HepG2 (cell line): Measurements from ENCODE around the gene PRR9. TPM values are rescaled to one million over a fixed set of nuclear protein-coding genes. Genes with fewer than 3 reads are reported as not detected.

Experiments used
- ATAC-seq: fragments of 200-7000 bp; cut with Tn5 transposase; 3 replicates; pipeline ENCODE4 v1.9.1; 2020; ENCODE audit warnings: mild to moderate bottlenecking, moderate library complexity
- BruUV-seq: library from RNA; stranded (reverse); fragments of 400-500 nt; replicated peaks from 2 replicates; lab custom pipeline; 2021; lab: Mats Ljungman, UMichigan
- CTCF ChIA-PET: fragments of 300-600 bp; formaldehyde crosslinking; extraction: SDS; loops from one replicate; lab custom pipeline; 2021; ENCODE audit warnings: low total read pairs, inconsistent platforms, low intra/inter-chr PET ratio; lab: Yijun Ruan, JAX
- POLR2A ChIA-PET: fragments of 350-600 bp; sonication (Branson Sonifier 250); formaldehyde crosslinking; loops from one replicate; lab custom pipeline; 2020; ENCODE audit warnings: antibody characterized with exemption, inconsistent platforms; lab: Yijun Ruan, JAX
- DNase-seq: peaks from one replicate; pipeline ENCODE4 v3.0.0-alpha.2; 2015; ENCODE audit warnings: low spot score
- FAIRE-seq: peaks from 3 replicates; lab custom pipeline; 2011; peaks lifted over from hg19 to GRCh38; lab: Jason Lieb, UNC
- H2AFZ ChIP-seq: one replicate; pipeline ENCODE4 v1.6.1; 2011; ENCODE audit warnings: low read length, inconsistent platforms
- H3K27ac ChIP-seq: fragments of 300-600 bp; 3 replicates; pipeline ENCODE4 v1.8.0; 2011; ENCODE audit warnings: mixed run types, mild to moderate bottlenecking, mixed read lengths, low read length, inconsistent platforms; ENCODE audit not compliant: insufficient read depth; ENCODE audit errors: extremely low read length
- H3K27me3 ChIP-seq, 2 experiments: fragments of 200-600 bp in 1 of 2; 2 replicates in 1 of 2; 3 replicates in 1 of 2; pipeline versions ENCODE4 v1.6.0 to v1.8.0; 2011; ENCODE audit warnings: low read length in 2 of 2, mild to moderate bottlenecking in 2 of 2, moderate library complexity in 2 of 2, inconsistent platforms in 1 of 2; ENCODE audit not compliant: insufficient read depth in 2 of 2, control insufficient read depth in 1 of 2
- H3K36me3 ChIP-seq, 2 experiments: fragments of 200-600 bp in 1 of 2; replicated peaks in 1 of 2; 2 replicates in 1 of 2; 3 replicates in 1 of 2; pipeline versions ENCODE4 v1.5.1 to v1.8.0; 2011; ENCODE audit warnings: low read length in 2 of 2, inconsistent platforms in 1 of 2; ENCODE audit not compliant: insufficient read depth in 2 of 2, control insufficient read depth in 1 of 2
- H3K4me1 ChIP-seq: 2 replicates; pipeline ENCODE4 v1.5.1; 2012; ENCODE audit warnings: low read length, inconsistent platforms; ENCODE audit not compliant: insufficient read depth
- H3K4me2 ChIP-seq: 2 replicates; pipeline ENCODE4 v1.6.0; 2011; ENCODE audit warnings: low read depth, low read length, inconsistent platforms
- H3K4me3 ChIP-seq, 3 experiments: fragments of 200-600 bp in 1 of 3; sonication (generic), shearing (Covaris generic) in 1 of 3; replicated peaks in 1 of 3; 2 replicates each; pipeline ENCODE4 v1.5.1; 2011 to 2016; ENCODE audit warnings: low read length in 3 of 3, inconsistent platforms in 2 of 3, low read depth in 2 of 3, mild to moderate bottlenecking in 2 of 3, control low read depth in 1 of 3, mixed read lengths in 1 of 3; ENCODE audit not compliant: insufficient read depth in 1 of 3
- H3K79me2 ChIP-seq: one replicate; pipeline ENCODE4 v1.6.1; 2011; ENCODE audit warnings: low read length, inconsistent platforms; ENCODE audit not compliant: insufficient read depth
- H3K9ac ChIP-seq: 2 replicates; pipeline ENCODE4 v1.6.0; 2011; ENCODE audit warnings: mild to moderate bottlenecking, low read depth, low read length, inconsistent platforms; ENCODE audit not compliant: insufficient read depth
- H3K9me3 ChIP-seq: 2 replicates; pipeline ENCODE4 v1.5.1; 2012; ENCODE audit warnings: mild to moderate bottlenecking, low read length
- H4K20me1 ChIP-seq: 2 replicates; pipeline ENCODE4 v1.6.0; 2011; ENCODE audit warnings: inconsistent platforms, mild to moderate bottlenecking, low read length, moderate library complexity; ENCODE audit not compliant: insufficient read depth
- ETV6 ChIP-seq: sonication (generic); formaldehyde crosslinking; conservative IDR thresholded peaks from 2 replicates; pipeline ENCODE4 v1.4.0; 2020; ENCODE audit warnings: missing genetic modification reagents
- GFI1 ChIP-seq: sonication (generic); formaldehyde crosslinking; IDR thresholded peaks from 2 replicates; pipeline ENCODE4 v1.5.0; 2020; ENCODE audit warnings: missing genetic modification reagents, mild to moderate bottlenecking, borderline replicate concordance
- GTF2F1 ChIP-seq: fragments of 150-350 bp; IDR thresholded peaks from 2 replicates; pipeline ENCODE4 v1.6.1; 2014; ENCODE audit warnings: low read length
- SMARCC2 ChIP-seq: fragments of 450-650 bp; IDR thresholded peaks from 2 replicates; pipeline ENCODE4 v1.6.1; 2017; ENCODE audit warnings: antibody characterized with exemption, mild to moderate bottlenecking
- ZNF790 ChIP-seq: sonication (generic); formaldehyde crosslinking; IDR thresholded peaks from 2 replicates; pipeline ENCODE4 v1.8.0; 2022; ENCODE audit warnings: missing genetic modification reagents, mild to moderate bottlenecking, borderline replicate concordance
- ZSCAN20 ChIP-seq: sonication (generic); formaldehyde crosslinking; IDR thresholded peaks from 2 replicates; pipeline ENCODE4 v1.4.0; 2020; ENCODE audit warnings: missing genetic modification reagents, mild to moderate bottlenecking, borderline replicate concordance
- WGBS: methylation state at CpG from one replicate; pipeline ENCODE4 v1.1.6; 2017; ENCODE audit warnings: low lambda C conversion rate; 5-methylcytosine and 5-hydroxymethylcytosine counted together
- in situ Hi-C: cut with HindIII; loops from 2 replicates; pipeline ENCODE4 v1.10.0; 2017; ENCODE audit warnings: low pct_unique_long_range_greater_than_20kb; ENCODE audit not compliant: extremely low pct_ligation_motif_present
- intact Hi-C: fragments of 100-400 bp; cut with micrococcal nuclease; formaldehyde crosslinking; loops from one replicate; pipeline ENCODE4 v1.10.0; 2022; ENCODE audit not compliant: unreplicated experiment
- polyA plus RNA-seq, 8 experiments: library from polyadenylated mRNA; depleted of rRNA in 3 of 8; stranded (reverse) in 7 of 8; unstranded in 1 of 8; fragments of >200 nt; fragmentation: Illumina TruSeq in 4 of 8; extraction: Trizol in 4 of 8; gene quantifications; 2 replicates each; pipeline versions ENCODE4 v1.2.1 to v1.2.3, GENCODE V29; 2011 to 2016; ENCODE audit warnings: low read depth in 4 of 8, missing spikeins in 1 of 8, mixed read lengths in 1 of 8; ENCODE audit not compliant: insufficient read depth in 1 of 8
- total RNA-seq, 5 experiments: library from RNA; depleted of rRNA; stranded (reverse); fragments of >200 nt; fragmentation: Illumina TruSeq; extraction: Trizol; gene quantifications; 2 replicates each; pipeline ENCODE4 v1.2.3, GENCODE V29; 2016; ENCODE audit warnings: low read depth in 1 of 5
- TF ChIP-seq, protein P1 (sequence below): fragments of 450-650 bp; IDR thresholded peaks from 2 replicates; pipeline ENCODE4 v1.6.1; 2016

The PRR9 gene
- total and polyA plus RNA-seq, 2 of the 13 experiments (the other 11 are each of a cell fraction or from before 2014, with no cell fraction given), result not detected

DNA sequence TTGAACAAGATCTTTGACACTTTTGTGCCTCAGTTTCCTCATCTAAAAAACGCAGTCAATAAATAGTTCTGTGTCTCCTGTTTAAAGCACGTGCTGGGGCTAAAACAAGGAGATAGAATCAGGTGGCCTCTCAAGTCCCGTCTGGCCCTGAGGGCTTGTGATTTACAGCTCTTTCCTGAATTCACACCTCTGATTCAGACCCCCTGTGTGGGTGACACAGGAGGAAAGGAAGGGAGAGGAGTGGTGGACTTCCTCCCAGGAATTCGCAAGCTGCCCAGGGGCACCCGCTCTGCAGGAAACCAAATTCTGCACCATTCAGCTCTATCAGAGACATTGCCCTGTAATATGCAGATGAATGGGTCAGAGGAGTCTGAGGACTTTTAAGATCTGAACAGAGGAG, 5.2 kb upstream of the PRR9 start:
- POLR2A ChIA-PET, result no interaction called here

DNA sequence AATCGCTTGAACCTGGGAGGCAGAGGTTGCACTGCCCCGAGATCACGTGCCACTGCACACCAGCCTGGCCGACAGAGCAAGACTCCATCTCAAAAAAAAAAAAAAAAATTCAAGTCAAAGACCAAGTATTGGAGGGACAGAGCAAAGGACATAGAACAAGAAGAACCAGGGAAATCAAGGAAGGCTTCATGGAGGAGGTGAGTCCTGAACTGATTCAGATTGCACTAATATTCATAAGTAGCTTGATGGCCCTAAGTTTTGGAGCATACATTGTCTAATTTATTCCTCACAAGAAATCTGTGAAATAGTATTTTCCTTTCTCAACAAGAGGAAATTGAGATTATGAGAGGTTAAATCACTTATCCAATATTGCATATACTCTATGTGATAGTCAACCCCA, 3.9 kb upstream of the PRR9 start:
- Histone ChIP-seq H4K20me1 (no peaks in the 10 kb centered on the region), H3K79me2 (no peaks in the 10 kb centered on the region), H3K36me3 (no peaks in the 10 kb centered on the region), H2AFZ (no peak overlapping the region), H3K9me3 (no peaks in the 10 kb centered on the region), H3K27me3 (peaks cover 0 to 3% of the 10 kb centered on the region in 2 experiments; a peak in 2 of 5 replicates), H3K4me1 (no peaks in the 10 kb centered on the region)
- intact Hi-C loops, result no loop called here
- in situ Hi-C loops, result no loop called here
- no peak for ATAC-seq
- FAIRE-seq, result no peak
- TF ChIP-seq GFI1 (no peak), ZSCAN20 (CRISPR knock-in tag) (no peak), ETV6 (CRISPR knock-in tag) (no peak)
- TF ChIP-seq, all 625 proteins: peak for 0
- Histone ChIP-seq H3K4me3 (no peak overlapping the region), H3K27ac (no peak overlapping the region), H3K4me2 (no peak overlapping the region), H3K9ac (no peak overlapping the region)
- 11% methylated on average over 4 of the region's 4 CpGs for WGBS
- CTCF ChIA-PET, result no interaction called here
- BruUV-seq, result no TSS peak
- no peak for DNase-seq
- POLR2A ChIA-PET, result no interaction called here

More for the DNA sequence above, 5.2 kb upstream of the PRR9 start:
- 30% methylated on average over 5 of the region's 5 CpGs for WGBS
- Histone ChIP-seq H3K36me3 (no peaks in the 10 kb centered on the region), H4K20me1 (no peaks in the 10 kb centered on the region), H2AFZ (no peak overlapping the region), H3K4me1 (no peaks in the 10 kb centered on the region), H3K4me3 (no peak overlapping the region), H3K9me3 (no peaks in the 10 kb centered on the region), H3K4me2 (no peak overlapping the region), H3K27me3 (peaks cover 1 to 3% of the 10 kb centered on the region in 2 experiments; a peak in 2 of 5 replicates), H3K79me2 (no peaks in the 10 kb centered on the region), H3K27ac (no peak overlapping the region), H3K9ac (no peak overlapping the region)
- CTCF ChIA-PET, result no interaction called here
- no TSS peak for BruUV-seq
- intact Hi-C loops (no loop called here), in situ Hi-C loops (no loop called here)
- FAIRE-seq (no peak), ATAC-seq (no peak), DNase-seq (no peak)
- TF ChIP-seq, protein P1, sequence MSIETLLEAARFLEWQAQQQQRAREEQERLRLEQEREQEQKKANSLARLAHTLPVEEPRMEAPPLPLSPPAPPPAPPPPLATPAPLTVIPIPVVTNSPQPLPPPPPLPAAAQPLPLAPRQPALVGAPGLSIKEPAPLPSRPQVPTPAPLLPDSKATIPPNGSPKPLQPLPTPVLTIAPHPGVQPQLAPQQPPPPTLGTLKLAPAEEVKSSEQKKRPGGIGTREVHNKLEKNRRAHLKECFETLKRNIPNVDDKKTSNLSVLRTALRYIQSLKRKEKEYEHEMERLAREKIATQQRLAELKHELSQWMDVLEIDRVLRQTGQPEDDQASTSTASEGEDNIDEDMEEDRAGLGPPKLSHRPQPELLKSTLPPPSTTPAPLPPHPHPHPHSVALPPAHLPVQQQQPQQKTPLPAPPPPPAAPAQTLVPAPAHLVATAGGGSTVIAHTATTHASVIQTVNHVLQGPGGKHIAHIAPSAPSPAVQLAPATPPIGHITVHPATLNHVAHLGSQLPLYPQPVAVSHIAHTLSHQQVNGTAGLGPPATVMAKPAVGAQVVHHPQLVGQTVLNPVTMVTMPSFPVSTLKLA, result 0 out of 2 replicates have a peak, but pooled peaks have one; percentile 23
- no peak for TF ChIP-seq ZNF790 (CRISPR knock-in tag)
- TF ChIP-seq GTF2F1, result no peak
- no peak for TF ChIP-seq SMARCC2
